Common myeloid progenitor, CD34-positive (primary cell): ENCODE measurements around the gene SPIB.

ENCODE experiments used
- CTCF ChIA-PET: fragments of 350-600 bp; sonication (Branson Sonifier 250); formaldehyde crosslinking; loops from one replicate; lab custom pipeline; 2021; ENCODE audit warnings: antibody characterized with exemption; lab: Charles Lee
- POLR2A ChIA-PET: fragments of 350-600 bp; sonication (Branson Sonifier 250); formaldehyde crosslinking; loops from one replicate; lab custom pipeline; 2021; ENCODE audit warnings: antibody characterized with exemption; lab: Charles Lee
- DNase-seq, 3 donors: peaks; one replicate each; pipeline versions ENCODE4 v3.0.0 to v3.0.0-alpha.2; 2013
- H3K27ac ChIP-seq, 2 experiments: 1 replicate in 1 of 2; 2 replicates in 1 of 2; pipeline ENCODE4 v1.7.0; 2013; ENCODE audit warnings: inconsistent platforms in 2 of 2, low read length in 2 of 2, mild to moderate bottlenecking in 2 of 2, low read depth in 1 of 2, moderate library complexity in 1 of 2; ENCODE audit not compliant: severe bottlenecking in 2 of 2, insufficient read depth in 1 of 2, poor library complexity in 1 of 2
- H3K27me3 ChIP-seq, 5 experiments: replicated peaks in 2 of 5; 1 replicate in 3 of 5; 2 replicates in 2 of 5; pipeline versions ENCODE4 v1.6.1 to v1.7.0; 2013; ENCODE audit warnings: low read length in 4 of 5, mild to moderate bottlenecking in 2 of 5, moderate library complexity in 2 of 5, inconsistent platforms in 1 of 5; ENCODE audit not compliant: insufficient read depth in 5 of 5, control insufficient read depth in 4 of 5
- H3K36me3 ChIP-seq, 4 experiments: 1 replicate in 2 of 4; 2 replicates in 2 of 4; pipeline versions ENCODE4 v1.6.1 to v1.7.0; 2013; ENCODE audit warnings: low read length in 3 of 4, control low read depth in 1 of 4, mild to moderate bottlenecking in 1 of 4; ENCODE audit not compliant: control insufficient read depth in 4 of 4, insufficient read depth in 4 of 4
- H3K4me1 ChIP-seq, 4 experiments: 1 replicate in 3 of 4; 2 replicates in 1 of 4; pipeline versions ENCODE4 v1.6.1 to v1.7.1; 2013; ENCODE audit warnings: low read length in 3 of 4, mild to moderate bottlenecking in 3 of 4, control low read depth in 1 of 4, inconsistent platforms in 1 of 4, moderate library complexity in 1 of 4; ENCODE audit not compliant: control insufficient read depth in 4 of 4, insufficient read depth in 4 of 4; ENCODE audit errors: control extremely low read depth in 1 of 4
- H3K4me3 ChIP-seq, 7 experiments: 1 replicate in 4 of 7; 2 replicates in 3 of 7; pipeline versions ENCODE4 v1.5.1 to v1.7.0; 2013; ENCODE audit warnings: mild to moderate bottlenecking in 7 of 7, low read length in 6 of 7, moderate library complexity in 6 of 7, inconsistent platforms in 2 of 7, low read depth in 2 of 7, control low read depth in 1 of 7; ENCODE audit not compliant: insufficient read depth in 4 of 7, control insufficient read depth in 1 of 7; ENCODE audit errors: extremely low read depth in 1 of 7
- H3K9me3 ChIP-seq, 5 experiments: 1 replicate in 4 of 5; 2 replicates in 1 of 5; pipeline versions ENCODE4 v1.6.1 to v1.7.1; 2013; ENCODE audit warnings: low read length in 4 of 5, mild to moderate bottlenecking in 2 of 5, inconsistent platforms in 1 of 5, low read depth in 1 of 5, moderate library complexity in 1 of 5; ENCODE audit not compliant: control insufficient read depth in 4 of 5, insufficient read depth in 2 of 5; ENCODE audit errors: control extremely low read depth in 1 of 5
- WGBS: methylation state at CpG from one replicate; pipeline ENCODE4 v1.1.5; 2013; ENCODE audit not compliant: insufficient coverage; 5-methylcytosine and 5-hydroxymethylcytosine counted together

SPIB gene

DNA sequence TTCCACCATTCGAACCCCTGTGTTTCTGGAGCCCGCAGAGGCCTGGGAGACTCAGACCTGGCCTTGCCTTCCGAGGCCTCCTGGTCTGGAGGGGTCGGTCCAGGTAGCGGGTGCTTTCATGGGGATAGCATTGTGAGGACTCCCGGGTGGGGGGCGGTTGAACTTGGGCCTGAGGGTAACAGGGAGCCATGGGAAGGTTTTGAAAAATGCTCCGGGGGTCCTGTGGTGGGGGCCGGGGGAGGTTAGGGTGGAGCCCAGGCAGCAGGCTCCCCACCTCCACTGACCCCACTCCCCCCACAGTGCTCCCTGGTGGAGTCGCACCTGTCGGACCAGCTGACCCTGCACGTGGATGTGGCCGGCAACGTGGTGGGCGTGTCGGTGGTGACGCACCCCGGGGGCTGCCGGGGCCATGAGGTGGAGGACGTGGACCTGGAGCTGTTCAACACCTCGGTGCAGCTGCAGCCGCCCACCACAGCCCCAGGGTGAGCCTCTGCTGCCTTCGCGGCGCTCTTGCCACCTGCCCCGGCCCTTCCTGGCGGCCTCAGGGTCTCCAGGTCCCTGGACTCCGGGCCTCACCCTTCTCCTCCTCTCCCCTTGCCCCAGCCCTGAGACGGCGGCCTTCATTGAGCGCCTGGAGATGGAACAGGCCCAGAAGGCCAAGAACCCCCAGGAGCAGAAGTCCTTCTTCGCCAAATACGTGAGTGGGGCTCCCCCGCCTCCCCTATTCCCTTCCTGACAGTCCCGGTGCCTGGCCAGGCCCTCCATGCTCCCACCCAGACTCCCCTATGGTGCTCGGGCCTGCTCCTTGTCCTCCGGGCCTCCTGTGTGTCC, 61.8 kb downstream of the SPIB start:
- CTCF ChIA-PET, result interaction anchor here (0.7 kb wide), 1 partner anchor 551 kb away, joined by 3 read pairs; no protein-coding TSS in a partner anchor

More for the DNA sequence above, 61.8 kb downstream of the SPIB start:
- POLR2A ChIA-PET, result interaction anchor here (0.6 kb wide), 1 partner anchor 461 kb away, joined by 3 read pairs; no protein-coding TSS in a partner anchor
- Histone ChIP-seq H3K36me3 (peaks cover 5 to 59% (median 44%) of the 10 kb centered on the region in 4 experiments), H3K27ac (no peak overlapping the region), H3K4me3 (no peak overlapping the region), H3K9me3 (peaks cover 0 to 7% (median 0%) of the 10 kb centered on the region in 5 experiments), H3K27me3 (no peaks in the 10 kb centered on the region), H3K4me1 (peaks cover 0 to 16% (median 11%) of the 10 kb centered on the region in 4 experiments)
- 91% methylated on average over 23 of the region's 37 CpGs for WGBS
- no peak for DNase-seq
